GM10248 (cell line): ENCODE results near the gene ABI2.

Experiments
- CTCF ChIA-PET: fragments of 300-600 bp; sonication (Branson Sonifier 250); formaldehyde crosslinking; extraction: SDS; loops from one replicate; lab custom pipeline; 2021; ENCODE audit warnings: antibody characterized with exemption; lab: Yijun Ruan, JAX
- POLR2A ChIA-PET: fragments of 350-650 bp; sonication (Branson Sonifier 250); formaldehyde crosslinking; extraction: SDS; loops from one replicate; lab custom pipeline; 2020; ENCODE audit warnings: antibody characterized with exemption; lab: Yijun Ruan, JAX
- DNase-seq: peaks from one replicate; pipeline ENCODE4 v3.0.0; 2012; ENCODE audit errors: extremely low spot score
- CTCF ChIP-seq: IDR thresholded peaks from 2 replicates; pipeline ENCODE4 v1.5.1; 2012; ENCODE audit warnings: mild to moderate bottlenecking, low read depth; ENCODE audit errors: extremely low read depth, missing control alignments, control extremely low read depth

ABI2 gene

GRCh38 chr2:203461746-203462145, 133.6 kb downstream of the ABI2 start:
- no peak for TF ChIP-seq CTCF
- ChIA-PET POLR2A (no interaction called here), CTCF (no interaction called here)
- DNase-seq, result no peak

GRCh38 chr2:203462308-203462707, 134.1 kb downstream of the ABI2 start:
- CTCF ChIA-PET, result interaction anchor here (2.4 kb wide), 1 partner anchor 8 kb away, joined by 11 read pairs; no protein-coding TSS in a partner anchor
- TF ChIP-seq CTCF, result no peak
- POLR2A ChIA-PET, result no interaction called here
- DNase-seq, result no peak

- ChIA-PET CTCF (interaction anchor here (1.0 to 2.4 kb wide), 2 partner anchors 9 to 286 kb away, joined by 3 to 11 read pairs; no protein-coding TSS in a partner anchor), POLR2A (interaction anchor here (0.6 kb wide), 1 partner anchor 1084 kb away, joined by 6 read pairs; no protein-coding TSS in a partner anchor)
- DNase-seq, result no peak
- no peak for TF ChIP-seq CTCF
Observed at GRCh38 chr2:203463266-203463678, 135.1 kb downstream of the ABI2 start.

- CTCF ChIA-PET, result interaction anchor here (1.3 to 2.1 kb wide), 6 partner anchors 11 to 440 kb away, joined by 3 to 12 read pairs (median 4); no protein-coding TSS in a partner anchor
- DNase-seq, result no peak
- POLR2A ChIA-PET, result no interaction called here
- no peak for TF ChIP-seq CTCF
Observed at GRCh38 chr2:203469546-203469945, 141.4 kb downstream of the ABI2 start.

GRCh38 chr2:203470371-203470770, 142.2 kb downstream of the ABI2 start:
- no peak for TF ChIP-seq CTCF
- DNase-seq, result no peak
- POLR2A ChIA-PET, result no interaction called here
- CTCF ChIA-PET, result interaction anchor here (1.4 to 1.8 kb wide), 3 partner anchors 16 to 345 kb away, joined by 3 to 4 read pairs (median 3); no protein-coding TSS in a partner anchor

GRCh38 chr2:203471323-203471722, 143.1 kb downstream of the ABI2 start:
- no peak for DNase-seq
- ChIA-PET CTCF (interaction anchor here (1.8 kb wide), 1 partner anchor 15 kb away, joined by 4 read pairs; no protein-coding TSS in a partner anchor), POLR2A (no interaction called here)
- no peak for TF ChIP-seq CTCF
